GM10248 (cell line): ENCODE results near the gene FAU.

Experiments used
- CTCF ChIA-PET: fragments of 300-600 bp; sonication (Branson Sonifier 250); formaldehyde crosslinking; extraction: SDS; loops from one replicate; lab custom pipeline; 2021; ENCODE audit warnings: antibody characterized with exemption; lab: Yijun Ruan, JAX
- POLR2A ChIA-PET: fragments of 350-650 bp; sonication (Branson Sonifier 250); formaldehyde crosslinking; extraction: SDS; loops from one replicate; lab custom pipeline; 2020; ENCODE audit warnings: antibody characterized with exemption; lab: Yijun Ruan, JAX
- DNase-seq: peaks from one replicate; pipeline ENCODE4 v3.0.0; 2012; ENCODE audit errors: extremely low spot score
- CTCF ChIP-seq: IDR thresholded peaks from 2 replicates; pipeline ENCODE4 v1.5.1; 2012; ENCODE audit warnings: mild to moderate bottlenecking, low read depth; ENCODE audit errors: extremely low read depth, missing control alignments, control extremely low read depth

The FAU gene

GRCh38 chr11:65147352-65148075 lies 25.6 kb upstream of the FAU start:
- DNase-seq = no peak
- ChIA-PET CTCF (interaction anchor here (0.8 to 5.1 kb wide), 4 partner anchors 12 to 169 kb away, joined by 3 to 22 read pairs (median 4); partner anchors contain the start of genes ARL2, SYVN1 and TM7SF2), POLR2A (interaction anchor here (0.7 kb wide), 1 partner anchor 17 kb away, joined by 6 read pairs; no protein-coding TSS in a partner anchor)
- TF ChIP-seq CTCF = no peak

GRCh38 chr11:65141896-65142494 lies 20.1 kb upstream of the FAU start:
- CTCF ChIA-PET = no interaction called here
- no peak for DNase-seq
- POLR2A ChIA-PET = no interaction called here
- no peak for TF ChIP-seq CTCF

GRCh38 chr11:65136515-65137096 lies 14.7 kb upstream of the FAU start:
- CTCF ChIA-PET = interaction anchor here (0.9 to 4.6 kb wide), 10 partner anchors 9 to 193 kb away, joined by 3 to 22 read pairs (median 4); partner anchors contain the start of genes FAU, MRPL49 and TM7SF2

GRCh38 chr11:65135633-65136145 lies 13.8 kb upstream of the FAU start:
- ChIA-PET CTCF (interaction anchor here (0.9 to 4.6 kb wide), 11 partner anchors 10 to 194 kb away, joined by 3 to 22 read pairs (median 5); partner anchors contain the start of genes TM7SF2 and ZNHIT2), POLR2A (interaction anchor here (0.5 to 2.9 kb wide), 6 partner anchors 13 to 845 kb away, joined by 3 to 10 read pairs (median 4); partner anchors contain the start of genes FAU and MRPL49)
- DNase-seq = no peak
- TF ChIP-seq CTCF = no peak

More at GRCh38 chr11:65136515-65137096, 14.7 kb upstream of the FAU start:
- no peak for TF ChIP-seq CTCF
- POLR2A ChIA-PET = interaction anchor here (0.7 kb wide), 1 partner anchor 50 kb away, joined by 3 read pairs; no protein-coding TSS in a partner anchor
- no peak for DNase-seq

GRCh38 chr11:65134952-65135632 lies 13.2 kb upstream of the FAU start:
- CTCF ChIA-PET = interaction anchor here (1.0 to 4.6 kb wide), 12 partner anchors 10 to 195 kb away, joined by 3 to 22 read pairs (median 5); partner anchors contain the start of genes CAPN1, FAU, MRPL49 and TM7SF2
- DNase-seq = peak; percentile 95
- POLR2A ChIA-PET = interaction anchor here (0.5 to 2.9 kb wide), 7 partner anchors 9 to 845 kb away, joined by 3 to 10 read pairs (median 3); partner anchors contain the start of genes FAU and MRPL49
- no peak for TF ChIP-seq CTCF
